ENCODE data around the gene TSPAN32.

Gene TSPAN32

DNA sequence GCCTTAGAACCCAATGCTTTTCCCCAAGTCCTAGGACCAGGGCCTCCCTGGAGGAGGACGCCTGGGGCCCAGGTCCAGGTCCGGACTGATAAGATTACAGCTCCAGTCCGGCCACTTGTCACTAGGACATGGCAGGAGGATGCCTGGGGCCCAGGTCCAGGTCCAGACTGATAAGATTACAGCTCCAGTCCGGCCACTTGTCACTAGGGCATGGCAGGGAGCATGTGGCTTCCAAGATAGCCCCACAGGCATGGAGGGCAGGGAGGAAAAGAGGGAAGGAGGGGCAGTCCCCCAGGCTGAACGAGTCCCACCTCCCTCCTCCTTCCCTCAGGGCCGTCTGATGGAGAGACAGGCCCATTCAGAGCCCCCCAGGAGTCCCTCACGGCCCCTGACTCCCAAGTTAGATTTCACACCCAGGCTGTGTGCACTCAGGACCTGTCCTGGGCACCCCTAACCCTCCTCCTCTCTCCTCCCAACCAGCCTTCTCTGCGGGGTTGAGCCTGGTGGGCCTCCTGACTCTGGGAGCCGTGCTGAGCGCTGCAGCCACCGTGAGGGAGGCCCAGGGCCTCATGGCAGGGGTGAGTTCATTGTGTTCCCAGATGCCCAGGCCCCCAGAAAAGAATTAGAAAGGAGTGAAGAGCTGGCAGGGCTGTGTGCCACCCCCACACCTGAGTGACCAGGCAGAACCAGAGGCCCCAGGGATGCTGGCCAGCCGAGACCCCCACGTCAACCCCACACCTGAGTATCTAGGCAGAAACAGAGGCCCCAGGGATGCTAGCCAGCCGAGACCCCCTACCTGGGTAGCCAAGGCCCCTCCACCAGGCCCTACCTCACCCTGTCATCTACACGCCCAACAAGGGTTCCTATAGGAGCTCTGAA, 2.1 kb downstream of the TSPAN32 start:
- no peak for DNase-seq (ENCODE audit: low read depth, low spot score)

DNA sequence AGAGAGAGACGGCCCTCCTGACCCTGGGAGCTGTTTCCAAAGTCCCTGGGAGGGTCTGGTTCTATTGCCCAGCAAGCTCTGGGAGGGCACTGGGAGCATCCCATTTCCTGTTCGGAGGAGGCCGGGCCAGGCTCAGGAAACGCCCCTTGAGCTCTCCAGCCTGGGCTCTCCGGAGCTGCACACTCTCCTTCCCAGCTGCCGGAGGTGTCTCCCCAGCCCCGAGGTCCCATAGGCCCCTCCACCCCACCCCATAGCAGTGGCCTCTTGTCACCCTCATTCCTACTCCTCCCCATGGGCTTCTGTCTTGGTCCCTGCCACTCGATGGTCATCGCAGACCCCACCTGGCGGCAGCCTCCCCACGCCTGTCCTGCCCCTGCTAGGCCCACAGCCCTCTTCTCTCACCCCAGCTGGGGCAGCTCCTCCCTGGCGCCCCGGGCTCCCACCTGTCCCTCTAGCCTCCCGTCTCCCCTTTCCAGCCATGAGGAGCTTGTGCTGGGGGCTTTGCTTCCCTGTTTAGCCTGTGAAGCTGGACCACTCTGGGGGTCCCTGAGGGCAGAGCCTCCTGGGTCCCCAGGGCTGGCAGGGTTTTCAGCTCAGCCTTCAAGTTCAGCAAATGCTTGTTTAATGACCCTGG, 2.8 kb downstream of the TSPAN32 start:
- no peak for DNase-seq (ENCODE audit: low read depth, low spot score)

DNA sequence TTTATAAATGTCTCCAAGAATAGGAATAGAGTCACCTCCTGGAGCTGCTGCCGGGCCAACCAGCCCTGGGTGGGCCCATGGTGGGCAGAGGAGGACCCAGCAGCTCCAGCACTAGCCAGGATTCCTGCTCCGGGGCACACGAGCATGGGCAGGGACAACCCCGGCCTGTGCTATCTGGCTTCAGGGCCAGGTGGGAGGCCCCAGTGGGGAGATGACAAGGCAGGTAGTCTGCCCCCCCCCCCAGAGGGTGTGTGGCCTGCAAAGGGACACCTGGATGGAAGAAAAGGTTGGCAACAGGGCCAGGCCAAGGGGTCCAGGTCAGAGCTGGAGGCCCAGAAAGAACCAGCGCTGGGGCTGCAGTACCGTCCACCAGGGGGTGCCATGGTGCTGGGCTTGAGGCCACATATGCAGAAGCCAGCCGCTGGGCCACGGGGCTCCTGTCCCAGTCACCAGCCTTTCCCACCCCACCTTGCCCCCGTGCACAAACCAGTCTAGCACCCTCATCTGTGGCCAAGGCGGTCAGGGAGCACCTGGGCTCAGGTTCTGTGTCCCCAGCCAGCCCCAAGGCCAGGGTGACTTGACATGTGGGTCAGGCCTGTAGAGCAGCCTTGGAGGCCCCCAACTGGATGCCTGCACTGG, 3.4 kb downstream of the TSPAN32 start:
- no peak for DNase-seq (ENCODE audit: low read depth, low spot score)

DNA sequence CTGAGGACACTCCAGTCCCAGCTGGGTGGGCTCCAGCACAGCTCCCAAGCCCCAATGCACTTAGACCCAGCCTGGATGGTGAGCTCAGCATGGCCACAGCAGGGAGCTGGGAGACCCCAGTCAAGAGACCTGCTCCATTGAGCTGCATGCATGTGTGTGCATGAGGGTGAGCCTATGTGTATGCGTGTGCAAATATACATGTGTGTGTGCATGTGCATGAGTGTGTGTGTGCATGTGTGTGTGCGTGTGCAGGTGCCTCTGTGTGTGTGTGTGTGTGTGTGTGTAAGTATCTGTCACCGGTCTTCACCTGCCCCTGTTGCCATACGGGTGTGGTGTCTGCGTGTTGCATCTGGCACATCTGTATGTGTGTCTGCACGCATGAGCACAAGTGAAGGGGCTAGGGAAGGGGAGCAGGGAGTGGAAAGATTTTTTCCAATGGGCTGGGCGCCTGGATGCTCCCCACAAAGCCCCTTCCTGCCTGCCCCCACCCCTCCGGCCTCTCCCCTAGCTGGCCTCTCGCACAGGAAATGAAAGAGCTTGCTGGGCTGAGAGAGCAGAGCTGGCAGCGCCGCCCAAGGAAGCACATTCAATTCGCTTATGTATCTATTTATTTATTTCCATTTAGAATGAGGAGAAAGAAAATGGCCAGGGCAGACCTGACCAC, 4.1 kb downstream of the TSPAN32 start:
- DNase-seq (ENCODE audit: low read depth, low spot score), result no peak

GRCh38 chr11:2306452-2306823, 4.6 kb downstream of the TSPAN32 start:
- peak; percentile 70 for DNase-seq (ENCODE audit: low read depth, low spot score)

DNA sequence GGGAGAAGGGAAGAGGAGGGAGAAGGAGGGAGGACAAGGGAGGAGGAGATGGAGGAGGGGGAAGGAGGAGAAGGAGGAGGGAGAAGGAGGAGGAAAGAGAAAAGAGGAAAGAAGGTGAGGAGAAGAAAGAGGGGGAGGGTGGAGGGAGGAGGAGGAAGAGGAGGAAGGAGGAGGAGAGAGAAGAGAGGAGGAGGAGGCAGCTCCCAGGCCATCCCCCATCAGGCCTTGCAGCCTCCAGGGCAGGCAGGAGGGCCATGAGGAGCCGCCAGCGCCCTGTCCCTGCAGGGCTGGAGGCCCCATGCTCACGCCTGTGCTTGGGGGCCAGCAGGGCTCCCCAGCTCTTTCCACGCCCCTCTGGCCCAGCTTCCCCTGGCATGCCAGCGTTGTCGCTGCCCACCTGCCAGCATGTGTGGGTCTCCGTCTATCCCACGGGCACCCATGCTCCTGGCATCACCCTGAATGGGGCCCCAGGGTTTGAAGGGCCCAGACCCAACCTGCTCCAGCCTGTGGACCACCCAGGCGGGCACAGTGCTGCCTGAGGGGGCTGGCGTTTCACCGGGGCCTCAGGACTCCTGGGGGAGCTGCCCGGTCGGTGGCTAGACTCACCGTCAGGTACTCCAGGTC, 5.2 kb downstream of the TSPAN32 start:
- no peak for DNase-seq (ENCODE audit: low read depth, low spot score)

GRCh38 chr11:2307501-2308331, 5.9 kb downstream of the TSPAN32 start:
- DNase-seq (ENCODE audit: low read depth, low spot score), result no peak

DNA sequence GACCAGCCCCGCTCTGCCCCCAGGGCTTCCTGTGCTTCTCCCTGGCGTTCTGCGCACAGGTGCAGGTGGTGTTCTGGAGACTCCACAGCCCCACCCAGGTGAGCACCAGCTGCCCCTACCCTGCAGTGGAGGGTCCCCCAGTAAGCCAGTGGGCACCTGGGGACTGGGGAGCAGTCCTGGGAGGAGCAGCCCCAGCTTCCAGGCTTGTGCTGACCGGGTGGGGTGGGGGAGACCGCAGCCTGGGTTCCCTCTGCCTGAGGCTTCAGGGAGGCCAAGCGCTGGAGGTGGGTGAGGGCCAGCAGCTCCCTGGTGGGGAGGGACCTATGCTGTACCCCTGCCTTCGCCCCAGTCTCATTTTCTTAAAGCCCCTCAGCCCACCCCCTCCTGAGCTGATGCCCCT, 6.9 kb downstream of the TSPAN32 start:
- DNase-seq (ENCODE audit: low read depth, low spot score), result no peak

- DNase-seq (ENCODE audit: low read depth, low spot score), result no peak
These were observed 7.6 kb downstream of the TSPAN32 start for GRCh38 chr11:2309251-2310072.

DNA sequence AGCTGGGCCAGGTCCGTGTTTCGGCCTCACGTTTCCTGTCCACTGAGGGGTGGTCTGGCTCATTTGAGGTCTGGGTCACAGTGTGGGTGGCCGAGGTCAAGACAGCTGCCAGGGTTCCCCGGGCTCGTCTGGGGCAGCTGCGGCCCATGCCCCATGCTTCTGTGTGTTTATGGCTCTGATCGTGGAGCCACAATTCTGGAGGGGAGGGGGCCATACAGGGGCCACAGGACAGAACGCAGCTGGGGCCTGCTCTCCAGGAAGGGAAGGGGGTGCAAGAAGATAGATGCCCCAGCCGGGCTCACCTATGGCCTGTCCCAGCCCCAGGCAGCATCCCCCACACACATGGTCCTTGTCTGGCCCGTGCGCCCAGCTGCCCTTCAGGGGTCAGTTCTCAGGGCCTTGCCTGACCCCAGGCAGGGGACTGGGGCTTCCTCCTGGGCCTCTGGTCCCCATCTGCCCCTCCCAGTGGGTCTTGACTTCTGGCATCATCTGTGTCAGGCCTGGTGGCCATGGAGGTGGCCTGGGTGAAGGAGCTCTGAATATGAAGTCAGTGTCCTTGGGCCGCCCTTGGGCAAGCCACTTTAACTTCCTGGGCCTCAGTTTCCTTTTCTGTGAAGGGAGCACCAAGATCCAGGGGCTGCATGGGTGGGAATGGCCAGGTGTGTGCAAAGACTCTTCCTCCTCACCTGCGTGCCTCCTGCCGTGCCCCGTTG, 8.4 kb downstream of the TSPAN32 start:
- no peak for DNase-seq (ENCODE audit: low read depth, low spot score)

DNA sequence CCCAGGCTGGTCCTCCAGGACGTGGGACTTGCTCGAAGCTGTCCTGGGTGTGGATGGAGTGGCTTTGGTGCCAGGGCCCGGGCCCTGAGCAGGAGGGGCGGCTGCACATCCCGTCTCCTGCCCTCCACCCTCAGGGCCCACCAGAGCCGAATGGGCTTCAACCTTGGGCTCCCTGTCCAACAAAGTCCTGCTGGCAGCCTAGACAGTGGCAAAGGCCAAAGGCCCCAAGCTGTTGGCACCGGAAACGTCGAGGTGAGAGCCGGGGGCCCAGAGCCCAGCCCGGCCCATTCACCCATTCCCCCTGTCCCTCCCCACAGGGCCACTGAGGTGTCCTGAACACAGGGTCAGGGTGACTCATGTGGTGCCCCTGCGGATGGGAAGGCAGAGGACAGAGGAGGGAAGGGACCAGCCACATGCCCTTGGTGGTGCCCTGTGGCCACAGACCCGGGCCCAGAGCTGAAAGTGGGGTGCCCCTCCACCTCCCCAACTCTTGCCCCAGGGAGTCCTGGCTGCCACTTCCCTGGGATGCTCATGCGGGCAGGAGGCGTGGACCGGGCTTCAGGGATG, 9.1 kb downstream of the TSPAN32 start:
- DNase-seq (ENCODE audit: low read depth, low spot score), result no peak

GRCh38 chr11:2311353-2312133, 9.7 kb downstream of the TSPAN32 start:
- DNase-seq (ENCODE audit: low read depth, low spot score), result no peak

DNA sequence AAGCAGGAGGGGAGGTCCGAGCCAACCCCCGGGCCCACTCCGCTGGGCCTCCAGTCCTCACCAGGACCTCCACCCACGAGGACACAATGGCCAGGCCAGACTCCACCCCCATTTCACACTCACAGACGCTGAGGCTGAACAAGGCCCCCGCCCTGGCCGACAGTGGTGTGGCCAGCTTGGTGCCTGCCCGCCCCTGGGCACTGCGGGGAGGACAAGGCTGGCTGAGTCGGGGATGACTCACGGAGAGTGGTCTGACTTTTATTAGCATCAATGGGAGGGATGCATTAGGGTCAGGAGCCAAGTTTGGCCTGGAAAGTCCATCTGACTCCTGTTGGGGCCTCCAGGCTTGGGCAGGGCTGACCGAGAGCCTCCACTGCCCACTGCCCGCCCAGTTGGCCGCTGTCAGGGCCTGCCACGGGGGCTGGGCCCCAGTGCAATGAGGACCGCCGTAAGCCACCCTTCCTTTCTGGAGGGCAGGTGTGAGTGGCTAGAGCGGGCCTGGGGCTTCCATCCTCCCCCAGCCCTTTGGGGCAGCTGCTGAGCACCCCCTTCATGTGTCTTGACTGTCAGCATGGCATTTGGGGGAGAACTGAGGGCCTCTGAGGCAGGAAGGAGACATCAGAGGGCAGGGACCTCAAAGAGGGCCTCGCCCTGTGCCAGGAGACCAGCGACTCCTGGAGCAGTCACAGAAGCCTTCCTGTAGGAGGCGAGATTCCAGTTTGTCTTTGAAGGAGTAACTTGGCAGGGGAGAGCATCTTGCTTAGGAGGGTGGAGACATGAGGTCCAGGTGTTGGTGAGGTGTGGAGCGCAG, 10.6 kb downstream of the TSPAN32 start:
- no peak for DNase-seq (ENCODE audit: low read depth, low spot score)

DNA sequence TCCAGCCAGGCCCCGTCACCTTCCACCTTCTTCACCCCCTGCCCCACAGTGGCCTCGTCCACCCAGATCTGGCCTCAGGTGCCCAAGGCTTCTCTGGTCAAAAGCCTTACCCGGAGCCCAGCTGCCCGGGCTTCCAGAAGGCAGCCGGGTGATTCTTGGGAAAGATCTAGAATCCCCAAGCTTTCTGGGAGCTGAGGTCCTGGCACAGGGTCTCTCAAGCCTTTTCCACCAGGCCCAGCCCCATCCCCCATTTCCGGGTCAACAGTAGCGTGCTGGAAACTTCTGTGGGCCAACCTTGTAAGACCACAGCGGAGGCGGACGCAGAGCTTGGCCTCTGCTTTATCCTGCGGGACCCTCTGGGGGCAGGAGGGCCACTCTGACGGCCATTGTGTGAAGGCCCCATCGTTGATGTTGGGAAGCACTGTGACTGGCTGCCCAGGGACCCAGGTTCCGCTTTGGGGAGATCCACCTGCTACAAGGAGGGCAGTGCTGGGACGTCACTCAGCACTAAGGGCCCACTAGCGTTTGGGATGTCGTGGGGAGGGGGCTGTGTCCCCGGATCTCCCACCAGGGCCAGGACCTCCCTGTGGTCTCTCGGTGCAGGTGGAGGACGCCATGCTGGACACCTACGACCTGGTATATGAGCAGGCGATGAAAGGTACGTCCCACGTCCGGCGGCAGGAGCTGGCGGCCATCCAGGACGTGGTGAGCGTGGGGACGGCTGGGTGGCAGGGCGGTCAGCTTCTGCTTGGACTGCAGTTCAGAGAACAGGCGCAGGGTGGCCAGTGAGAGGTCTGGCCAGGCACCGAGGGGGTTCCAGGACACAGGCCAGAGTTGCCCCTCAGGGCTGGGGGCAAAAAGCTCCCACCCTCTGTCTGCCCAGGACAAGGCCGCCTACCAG, 11.5 kb downstream of the TSPAN32 start:
- no peak for DNase-seq (ENCODE audit: low read depth, low spot score)

GRCh38 chr11:2314136-2314524, 12.3 kb downstream of the TSPAN32 start:
- DNase-seq (ENCODE audit: low read depth, low spot score), result no peak
